GM12878 (cell line): ENCODE results near the gene RAB7B. TPM values are rescaled to one million over a fixed set of nuclear protein-coding genes. Genes with fewer than 3 reads are reported as not detected.

Experiments
- ASH2L ChIP-seq: fragments of 300-600, 200-600 bp; sonication (generic); IDR thresholded peaks from 2 replicates; pipeline ENCODE4 v1.6.1; 2017; ENCODE audit warnings: low read depth, mild to moderate bottlenecking, borderline replicate concordance
- CHD4 ChIP-seq: fragments of 200-600 bp; sonication (generic); IDR thresholded peaks from 2 replicates; pipeline ENCODE4 v1.6.1; 2016; ENCODE audit warnings: mild to moderate bottlenecking
- EP300 ChIP-seq, 2 experiments: fragments of 150-350 bp in 1 of 2; IDR thresholded peaks; 2 replicates each; pipeline ENCODE4 v1.6.1; 2011 to 2012; ENCODE audit warnings: low read depth in 2 of 2, low read length in 2 of 2, borderline replicate concordance in 1 of 2, improper control_type of control experiment in 1 of 2, inconsistent platforms in 1 of 2; ENCODE audit not compliant: control insufficient read depth in 1 of 2
- ESRRA ChIP-seq: IDR thresholded peaks from 2 replicates; pipeline ENCODE4 v1.6.1; 2012; ENCODE audit warnings: mild to moderate bottlenecking, low read length, improper control_type of control experiment
- FOXM1 ChIP-seq: IDR thresholded peaks from 2 replicates; pipeline ENCODE4 v1.6.1; 2012; ENCODE audit warnings: low read depth, mild to moderate bottlenecking, inconsistent platforms, low read length, moderate library complexity
- GABPA ChIP-seq: IDR thresholded peaks from 2 replicates; pipeline ENCODE4 v1.6.1; 2014; ENCODE audit warnings: antibody characterized with exemption, low read depth, mild to moderate bottlenecking, inconsistent platforms
- MEF2A ChIP-seq: IDR thresholded peaks from 2 replicates; pipeline ENCODE4 v1.6.1; 2011; ENCODE audit warnings: low read depth, mild to moderate bottlenecking, low read length, moderate library complexity; ENCODE audit not compliant: insufficient read depth
- MTA3 ChIP-seq: IDR thresholded peaks from 2 replicates; pipeline ENCODE4 v1.6.1; 2012; ENCODE audit warnings: low read length, inconsistent platforms, borderline replicate concordance
- RUNX3 ChIP-seq: IDR thresholded peaks from 2 replicates; pipeline ENCODE4 v1.6.1; 2012; ENCODE audit warnings: low read length, inconsistent platforms
- STAT1 ChIP-seq: fragments of 450-650 bp; conservative IDR thresholded peaks from 2 replicates; pipeline ENCODE4 v1.6.1; 2014; ENCODE audit warnings: antibody characterized with exemption, mild to moderate bottlenecking
- TCF3 ChIP-seq: IDR thresholded peaks from 2 replicates; pipeline ENCODE4 v1.6.1; 2012; ENCODE audit warnings: low read depth, mild to moderate bottlenecking, low read length, borderline replicate concordance; ENCODE audit not compliant: insufficient read depth
- ZNF217 ChIP-seq: fragments of 450-650 bp; IDR thresholded peaks from 2 replicates; pipeline ENCODE4 v1.6.1; 2017; ENCODE audit warnings: antibody characterized with exemption, mild to moderate bottlenecking
- ZNF622 ChIP-seq: fragments of 450-650 bp; IDR thresholded peaks from 2 replicates; pipeline ENCODE4 v1.6.1; 2017; ENCODE audit warnings: mild to moderate bottlenecking, inconsistent platforms
- polyA plus RNA-seq, 11 experiments: library from polyadenylated mRNA; depleted of rRNA in 4 of 11; unstranded in 6 of 11; stranded (reverse) in 5 of 11; fragments of >200 nt; fragmentation: Nextera tagmentation in 4 of 11; fragmentation: Illumina TruSeq in 1 of 11; extraction: Ambion mirVana in 4 of 11; extraction: Trizol in 1 of 11; gene quantifications; 1 replicate in 1 of 11; 2 replicates in 10 of 11; pipeline versions ENCODE4 v1.2.1 to v1.2.3, GENCODE V29; 2011 to 2016; ENCODE audit warnings: inconsistent platforms in 2 of 11, missing spikeins in 2 of 11, low read depth in 1 of 11
- total RNA-seq, 4 experiments: library from RNA; depleted of rRNA in 3 of 4; stranded (reverse); fragments of >200 nt in 3 of 4; fragmentation: Illumina TruSeq in 1 of 4; extraction: Trizol in 1 of 4; gene quantifications; 2 replicates each; pipeline versions ENCODE4 v1.2.1 to v1.2.3, GENCODE V29; 2013 to 2021
- TF ChIP-seq, protein P1 (sequence below): fragments of 450-650 bp; IDR thresholded peaks from 2 replicates; pipeline ENCODE4 v1.6.1; 2018; ENCODE audit warnings: mild to moderate bottlenecking, low read depth, moderate library complexity; ENCODE audit not compliant: partially characterized antibody
- TF ChIP-seq, protein P2 (sequence below): IDR thresholded peaks from 2 replicates; pipeline ENCODE4 v1.6.1; 2011; ENCODE audit warnings: borderline replicate concordance, low read depth, mild to moderate bottlenecking, moderate library complexity, low read length; ENCODE audit not compliant: insufficient read depth, poor library complexity, severe bottlenecking
- TF ChIP-seq, protein P3 (sequence below): fragments of 150-350 bp; IDR thresholded peaks from 2 replicates; pipeline ENCODE4 v1.6.1; 2016; ENCODE audit warnings: low read depth, low read length
- TF ChIP-seq, protein P4 (sequence below): IDR thresholded peaks from 2 replicates; pipeline ENCODE4 v1.6.1; 2012; ENCODE audit warnings: low read depth, low read length, improper control_type of control experiment
- TF ChIP-seq, protein P5 (sequence below), 3 experiments: IDR thresholded peaks in 2 of 3; conservative IDR thresholded peaks in 1 of 3; 2 replicates each; pipeline ENCODE4 v1.5.1; 2011; ENCODE audit warnings: low read depth in 3 of 3, low read length in 3 of 3, mild to moderate bottlenecking in 3 of 3, control low read depth in 2 of 3, moderate library complexity in 2 of 3, inconsistent platforms in 1 of 3, mixed read lengths in 1 of 3; ENCODE audit not compliant: control insufficient read depth in 2 of 3, insufficient read depth in 1 of 3; ENCODE audit errors: extremely low read depth in 1 of 3

The RAB7B gene
- total and polyA plus RNA-seq, 10 of the 15 experiments (the other 5 are each of a cell fraction or from before 2014, with no cell fraction given), result 0.09 TPM; not detected in 9

DNA sequence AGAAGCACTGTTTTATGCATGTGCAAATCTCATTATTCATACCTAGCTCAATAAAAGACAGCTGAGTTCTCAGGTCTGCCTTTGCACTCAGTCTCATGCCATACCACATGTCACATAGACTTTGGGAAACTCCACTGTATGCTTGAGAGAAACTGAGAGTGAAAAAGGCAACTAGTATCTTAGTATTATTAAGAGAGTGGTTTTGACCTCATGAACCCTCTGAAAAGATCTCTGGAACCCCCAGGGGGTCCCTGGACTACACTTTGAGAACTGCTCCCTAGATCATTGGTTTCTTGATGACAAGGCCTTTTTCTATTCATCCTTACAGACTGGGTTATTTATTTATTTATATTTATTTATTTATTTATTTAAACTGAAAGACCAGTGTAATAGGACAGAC is 46.1 kb upstream of the RAB7B start (continued):
- TF ChIP-seq, protein P1, sequence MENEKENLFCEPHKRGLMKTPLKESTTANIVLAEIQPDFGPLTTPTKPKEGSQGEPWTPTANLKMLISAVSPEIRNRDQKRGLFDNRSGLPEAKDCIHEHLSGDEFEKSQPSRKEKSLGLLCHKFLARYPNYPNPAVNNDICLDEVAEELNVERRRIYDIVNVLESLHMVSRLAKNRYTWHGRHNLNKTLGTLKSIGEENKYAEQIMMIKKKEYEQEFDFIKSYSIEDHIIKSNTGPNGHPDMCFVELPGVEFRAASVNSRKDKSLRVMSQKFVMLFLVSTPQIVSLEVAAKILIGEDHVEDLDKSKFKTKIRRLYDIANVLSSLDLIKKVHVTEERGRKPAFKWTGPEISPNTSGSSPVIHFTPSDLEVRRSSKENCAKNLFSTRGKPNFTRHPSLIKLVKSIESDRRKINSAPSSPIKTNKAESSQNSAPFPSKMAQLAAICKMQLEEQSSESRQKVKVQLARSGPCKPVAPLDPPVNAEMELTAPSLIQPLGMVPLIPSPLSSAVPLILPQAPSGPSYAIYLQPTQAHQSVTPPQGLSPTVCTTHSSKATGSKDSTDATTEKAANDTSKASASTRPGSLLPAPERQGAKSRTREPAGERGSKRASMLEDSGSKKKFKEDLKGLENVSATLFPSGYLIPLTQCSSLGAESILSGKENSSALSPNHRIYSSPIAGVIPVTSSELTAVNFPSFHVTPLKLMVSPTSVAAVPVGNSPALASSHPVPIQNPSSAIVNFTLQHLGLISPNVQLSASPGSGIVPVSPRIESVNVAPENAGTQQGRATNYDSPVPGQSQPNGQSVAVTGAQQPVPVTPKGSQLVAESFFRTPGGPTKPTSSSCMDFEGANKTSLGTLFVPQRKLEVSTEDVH, result no peak
- TF ChIP-seq, protein P2, sequence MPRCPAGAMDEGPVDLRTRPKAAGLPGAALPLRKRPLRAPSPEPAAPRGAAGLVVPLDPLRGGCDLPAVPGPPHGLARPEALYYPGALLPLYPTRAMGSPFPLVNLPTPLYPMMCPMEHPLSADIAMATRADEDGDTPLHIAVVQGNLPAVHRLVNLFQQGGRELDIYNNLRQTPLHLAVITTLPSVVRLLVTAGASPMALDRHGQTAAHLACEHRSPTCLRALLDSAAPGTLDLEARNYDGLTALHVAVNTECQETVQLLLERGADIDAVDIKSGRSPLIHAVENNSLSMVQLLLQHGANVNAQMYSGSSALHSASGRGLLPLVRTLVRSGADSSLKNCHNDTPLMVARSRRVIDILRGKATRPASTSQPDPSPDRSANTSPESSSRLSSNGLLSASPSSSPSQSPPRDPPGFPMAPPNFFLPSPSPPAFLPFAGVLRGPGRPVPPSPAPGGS, result peak; percentile 88
- no peak for TF ChIP-seq CHD4
- TF ChIP-seq ZNF217, result no peak; the same call in 1 of the 2 replicates
- TF ChIP-seq, protein P3, sequence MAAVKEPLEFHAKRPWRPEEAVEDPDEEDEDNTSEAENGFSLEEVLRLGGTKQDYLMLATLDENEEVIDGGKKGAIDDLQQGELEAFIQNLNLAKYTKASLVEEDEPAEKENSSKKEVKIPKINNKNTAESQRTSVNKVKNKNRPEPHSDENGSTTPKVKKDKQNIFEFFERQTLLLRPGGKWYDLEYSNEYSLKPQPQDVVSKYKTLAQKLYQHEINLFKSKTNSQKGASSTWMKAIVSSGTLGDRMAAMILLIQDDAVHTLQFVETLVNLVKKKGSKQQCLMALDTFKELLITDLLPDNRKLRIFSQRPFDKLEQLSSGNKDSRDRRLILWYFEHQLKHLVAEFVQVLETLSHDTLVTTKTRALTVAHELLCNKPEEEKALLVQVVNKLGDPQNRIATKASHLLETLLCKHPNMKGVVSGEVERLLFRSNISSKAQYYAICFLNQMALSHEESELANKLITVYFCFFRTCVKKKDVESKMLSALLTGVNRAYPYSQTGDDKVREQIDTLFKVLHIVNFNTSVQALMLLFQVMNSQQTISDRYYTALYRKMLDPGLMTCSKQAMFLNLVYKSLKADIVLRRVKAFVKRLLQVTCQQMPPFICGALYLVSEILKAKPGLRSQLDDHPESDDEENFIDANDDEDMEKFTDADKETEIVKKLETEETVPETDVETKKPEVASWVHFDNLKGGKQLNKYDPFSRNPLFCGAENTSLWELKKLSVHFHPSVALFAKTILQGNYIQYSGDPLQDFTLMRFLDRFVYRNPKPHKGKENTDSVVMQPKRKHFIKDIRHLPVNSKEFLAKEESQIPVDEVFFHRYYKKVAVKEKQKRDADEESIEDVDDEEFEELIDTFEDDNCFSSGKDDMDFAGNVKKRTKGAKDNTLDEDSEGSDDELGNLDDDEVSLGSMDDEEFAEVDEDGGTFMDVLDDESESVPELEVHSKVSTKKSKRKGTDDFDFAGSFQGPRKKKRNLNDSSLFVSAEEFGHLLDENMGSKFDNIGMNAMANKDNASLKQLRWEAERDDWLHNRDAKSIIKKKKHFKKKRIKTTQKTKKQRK, result no peak
- no peak for TF ChIP-seq TCF3
- TF ChIP-seq, protein P4, sequence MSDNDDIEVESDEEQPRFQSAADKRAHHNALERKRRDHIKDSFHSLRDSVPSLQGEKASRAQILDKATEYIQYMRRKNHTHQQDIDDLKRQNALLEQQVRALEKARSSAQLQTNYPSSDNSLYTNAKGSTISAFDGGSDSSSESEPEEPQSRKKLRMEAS, result no peak
- peak; percentile 94 for TF ChIP-seq RUNX3
- TF ChIP-seq EP300 (IDR thresholded peaks at IDR 0.05; ENCODE audit: borderline replicate concordance in 1 of 2, control insufficient read depth in 1 of 2, low read depth in 2 of 2, low read length in 2 of 2), result peak; percentile 82 to 88; a peak in 3 of 4 replicates
- no peak for TF ChIP-seq STAT1
- TF ChIP-seq FOXM1, result peak; percentile 92
- no peak for TF ChIP-seq ASH2L
- TF ChIP-seq, protein P5, sequence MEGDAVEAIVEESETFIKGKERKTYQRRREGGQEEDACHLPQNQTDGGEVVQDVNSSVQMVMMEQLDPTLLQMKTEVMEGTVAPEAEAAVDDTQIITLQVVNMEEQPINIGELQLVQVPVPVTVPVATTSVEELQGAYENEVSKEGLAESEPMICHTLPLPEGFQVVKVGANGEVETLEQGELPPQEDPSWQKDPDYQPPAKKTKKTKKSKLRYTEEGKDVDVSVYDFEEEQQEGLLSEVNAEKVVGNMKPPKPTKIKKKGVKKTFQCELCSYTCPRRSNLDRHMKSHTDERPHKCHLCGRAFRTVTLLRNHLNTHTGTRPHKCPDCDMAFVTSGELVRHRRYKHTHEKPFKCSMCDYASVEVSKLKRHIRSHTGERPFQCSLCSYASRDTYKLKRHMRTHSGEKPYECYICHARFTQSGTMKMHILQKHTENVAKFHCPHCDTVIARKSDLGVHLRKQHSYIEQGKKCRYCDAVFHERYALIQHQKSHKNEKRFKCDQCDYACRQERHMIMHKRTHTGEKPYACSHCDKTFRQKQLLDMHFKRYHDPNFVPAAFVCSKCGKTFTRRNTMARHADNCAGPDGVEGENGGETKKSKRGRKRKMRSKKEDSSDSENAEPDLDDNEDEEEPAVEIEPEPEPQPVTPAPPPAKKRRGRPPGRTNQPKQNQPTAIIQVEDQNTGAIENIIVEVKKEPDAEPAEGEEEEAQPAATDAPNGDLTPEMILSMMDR (IDR thresholded peaks at IDR 0.05 in 2 of 3, conservative IDR thresholded peaks at IDR 0.05 in 1 of 3; ENCODE audit: control insufficient read depth in 2 of 3, extremely low read depth in 1 of 3, insufficient read depth in 1 of 3, low read depth in 3 of 3, low read length in 3 of 3), result no peak
- TF ChIP-seq GABPA, result 0 out of 2 replicates have a peak, but pooled peaks have one; percentile 39
- TF ChIP-seq MTA3, result peak; percentile 72; the same call in 1 of the 2 replicates
- peak; percentile 82 for TF ChIP-seq MEF2A
- TF ChIP-seq ESRRA, result no peak
- TF ChIP-seq ZNF622, result no peak
